Measurements from ENCODE around the gene PIK3R3.

The PIK3R3 gene

GRCh38 chr1:46070164-46070814, 62.1 kb downstream of the PIK3R3 start:
- peaks cover 15 to 19% of the 10 kb centered on the region in 2 experiments for H3K4me1 ChIP-seq (ENCODE audit: control insufficient read depth in 1 of 2, insufficient read depth in 1 of 2, low read depth in 1 of 2, low read length in 1 of 2)
- H3K36me3 ChIP-seq: no peaks in the 10 kb centered on the region
- no peak overlapping the region for H3K4me3 ChIP-seq (ENCODE audit: low read depth in 1 of 2, low read length in 1 of 2)
- TF ChIP-seq CTCF (IDR thresholded peaks at IDR 0.05): no peak
- H3K27me3 ChIP-seq: no peaks in the 10 kb centered on the region
- peak overlapping the region; percentile 61 for H3K27ac ChIP-seq
- H3K9me3 ChIP-seq: no peaks in the 10 kb centered on the region

GRCh38 chr1:46068525-46068924, 63.9 kb downstream of the PIK3R3 start:
- Histone ChIP-seq H3K4me3 (ENCODE audit: low read depth in 1 of 2, low read length in 1 of 2) (no peak overlapping the region), H3K9me3 (no peaks in the 10 kb centered on the region), H3K4me1 (ENCODE audit: control insufficient read depth in 1 of 2, insufficient read depth in 1 of 2, low read depth in 1 of 2, low read length in 1 of 2) (peaks cover 17 to 21% of the 10 kb centered on the region in 2 experiments), H3K27ac (no peak overlapping the region), H3K36me3 (no peaks in the 10 kb centered on the region), H3K27me3 (no peaks in the 10 kb centered on the region)
- no peak for TF ChIP-seq CTCF (IDR thresholded peaks at IDR 0.05)

- no peaks in the 10 kb centered on the region for H3K9me3 ChIP-seq
- no peak for TF ChIP-seq CTCF (IDR thresholded peaks at IDR 0.05)
Measured at GRCh38 chr1:46067652-46068051, 64.8 kb downstream of the PIK3R3 start.

GRCh38 chr1:46065405-46065804, 67.0 kb downstream of the PIK3R3 start:
- no peak overlapping the region for H3K4me3 ChIP-seq (ENCODE audit: low read depth in 1 of 2, low read length in 1 of 2)
- no peak for TF ChIP-seq CTCF (IDR thresholded peaks at IDR 0.05)
- H3K27ac ChIP-seq: peak overlapping the region; percentile 45
- H3K27me3 ChIP-seq: no peaks in the 10 kb centered on the region
- peaks cover 12 to 15% of the 10 kb centered on the region in 2 experiments for H3K4me1 ChIP-seq (ENCODE audit: control insufficient read depth in 1 of 2, insufficient read depth in 1 of 2, low read depth in 1 of 2, low read length in 1 of 2)
- no peaks in the 10 kb centered on the region for H3K9me3 ChIP-seq
- H3K36me3 ChIP-seq: no peaks in the 10 kb centered on the region

More at GRCh38 chr1:46067652-46068051, 64.8 kb downstream of the PIK3R3 start:
- no peak overlapping the region for H3K27ac ChIP-seq
- no peaks in the 10 kb centered on the region for H3K27me3 ChIP-seq
- no peak overlapping the region for H3K4me3 ChIP-seq (ENCODE audit: low read depth in 1 of 2, low read length in 1 of 2)
- no peaks in the 10 kb centered on the region for H3K36me3 ChIP-seq
- peaks cover 17 to 21% of the 10 kb centered on the region in 2 experiments for H3K4me1 ChIP-seq (ENCODE audit: control insufficient read depth in 1 of 2, insufficient read depth in 1 of 2, low read depth in 1 of 2, low read length in 1 of 2)

- Histone ChIP-seq H3K9me3 (no peaks in the 10 kb centered on the region), H3K27ac (no peak overlapping the region), H3K36me3 (no peaks in the 10 kb centered on the region), H3K27me3 (no peaks in the 10 kb centered on the region), H3K4me3 (ENCODE audit: low read depth in 1 of 2, low read length in 1 of 2) (no peak overlapping the region), H3K4me1 (ENCODE audit: control insufficient read depth in 1 of 2, insufficient read depth in 1 of 2, low read depth in 1 of 2, low read length in 1 of 2) (peaks cover 5 to 9% of the 10 kb centered on the region in 2 experiments)
- no peak for TF ChIP-seq CTCF (IDR thresholded peaks at IDR 0.05)
Measured at GRCh38 chr1:46064708-46065107, 67.7 kb downstream of the PIK3R3 start.

Data from neutrophil (primary cell).